Common myeloid progenitor, CD34-positive (primary cell): Measurements from ENCODE around the gene LPAR6.
A peak's percentile ranks its signal among the peaks of the same experiment; 100 is the strongest.
"Not testable (repeated sequence)": the region's sequence is repeated elsewhere in the genome, so short reads cannot be mapped to it uniquely, and the experiment has no call there.

Experiments
- CTCF ChIA-PET: fragments of 350-600 bp; sonication (Branson Sonifier 250); formaldehyde crosslinking; loops from one replicate; lab custom pipeline; 2021; ENCODE audit warnings: antibody characterized with exemption; lab: Charles Lee
- POLR2A ChIA-PET: fragments of 350-600 bp; sonication (Branson Sonifier 250); formaldehyde crosslinking; loops from one replicate; lab custom pipeline; 2021; ENCODE audit warnings: antibody characterized with exemption; lab: Charles Lee
- DNase-seq, 3 donors: peaks; one replicate each; pipeline versions ENCODE4 v3.0.0 to v3.0.0-alpha.2; 2013
- H3K27ac ChIP-seq, 2 experiments: 1 replicate in 1 of 2; 2 replicates in 1 of 2; pipeline ENCODE4 v1.7.0; 2013; ENCODE audit warnings: inconsistent platforms in 2 of 2, low read length in 2 of 2, mild to moderate bottlenecking in 2 of 2, low read depth in 1 of 2, moderate library complexity in 1 of 2; ENCODE audit not compliant: severe bottlenecking in 2 of 2, insufficient read depth in 1 of 2, poor library complexity in 1 of 2
- H3K27me3 ChIP-seq, 5 experiments: replicated peaks in 2 of 5; 1 replicate in 3 of 5; 2 replicates in 2 of 5; pipeline versions ENCODE4 v1.6.1 to v1.7.0; 2013; ENCODE audit warnings: low read length in 4 of 5, mild to moderate bottlenecking in 2 of 5, moderate library complexity in 2 of 5, inconsistent platforms in 1 of 5; ENCODE audit not compliant: insufficient read depth in 5 of 5, control insufficient read depth in 4 of 5
- H3K36me3 ChIP-seq, 4 experiments: 1 replicate in 2 of 4; 2 replicates in 2 of 4; pipeline versions ENCODE4 v1.6.1 to v1.7.0; 2013; ENCODE audit warnings: low read length in 3 of 4, control low read depth in 1 of 4, mild to moderate bottlenecking in 1 of 4; ENCODE audit not compliant: control insufficient read depth in 4 of 4, insufficient read depth in 4 of 4
- H3K4me1 ChIP-seq, 4 experiments: 1 replicate in 3 of 4; 2 replicates in 1 of 4; pipeline versions ENCODE4 v1.6.1 to v1.7.1; 2013; ENCODE audit warnings: low read length in 3 of 4, mild to moderate bottlenecking in 3 of 4, control low read depth in 1 of 4, inconsistent platforms in 1 of 4, moderate library complexity in 1 of 4; ENCODE audit not compliant: control insufficient read depth in 4 of 4, insufficient read depth in 4 of 4; ENCODE audit errors: control extremely low read depth in 1 of 4
- H3K4me3 ChIP-seq, 7 experiments: 1 replicate in 4 of 7; 2 replicates in 3 of 7; pipeline versions ENCODE4 v1.5.1 to v1.7.0; 2013; ENCODE audit warnings: mild to moderate bottlenecking in 7 of 7, low read length in 6 of 7, moderate library complexity in 6 of 7, inconsistent platforms in 2 of 7, low read depth in 2 of 7, control low read depth in 1 of 7; ENCODE audit not compliant: insufficient read depth in 4 of 7, control insufficient read depth in 1 of 7; ENCODE audit errors: extremely low read depth in 1 of 7
- H3K9me3 ChIP-seq, 5 experiments: 1 replicate in 4 of 5; 2 replicates in 1 of 5; pipeline versions ENCODE4 v1.6.1 to v1.7.1; 2013; ENCODE audit warnings: low read length in 4 of 5, mild to moderate bottlenecking in 2 of 5, inconsistent platforms in 1 of 5, low read depth in 1 of 5, moderate library complexity in 1 of 5; ENCODE audit not compliant: control insufficient read depth in 4 of 5, insufficient read depth in 2 of 5; ENCODE audit errors: control extremely low read depth in 1 of 5
- WGBS: methylation state at CpG from one replicate; pipeline ENCODE4 v1.1.5; 2013; ENCODE audit not compliant: insufficient coverage; 5-methylcytosine and 5-hydroxymethylcytosine counted together

LPAR6 gene

GRCh38 chr13:48431987-48432615, 19.2 kb upstream of the LPAR6 start:
- H3K9me3 ChIP-seq: no peaks in the 10 kb centered on the region
- 26% methylated on average over 2 of the region's 2 CpGs for WGBS
- no peaks in the 10 kb centered on the region for H3K27me3 ChIP-seq
- H3K4me1 ChIP-seq: peaks cover 10 to 31% (median 18%) of the 10 kb centered on the region in 4 experiments
- peak overlapping the region; percentile 64 to 84 for H3K27ac ChIP-seq
- H3K4me3 ChIP-seq: peak overlapping the region in 1 of 7 experiments; percentile 43
- CTCF ChIA-PET: no interaction called here
- H3K36me3 ChIP-seq: peaks cover 0 to 5% (median 0%) of the 10 kb centered on the region in 4 experiments
- peak in 1 of 3 donors; percentile 28 for DNase-seq
- POLR2A ChIA-PET: interaction anchor here (0.6 to 1.1 kb wide), 2 partner anchors 73 to 978 kb away, joined by 3 to 5 read pairs; no protein-coding TSS in a partner anchor

DNA sequence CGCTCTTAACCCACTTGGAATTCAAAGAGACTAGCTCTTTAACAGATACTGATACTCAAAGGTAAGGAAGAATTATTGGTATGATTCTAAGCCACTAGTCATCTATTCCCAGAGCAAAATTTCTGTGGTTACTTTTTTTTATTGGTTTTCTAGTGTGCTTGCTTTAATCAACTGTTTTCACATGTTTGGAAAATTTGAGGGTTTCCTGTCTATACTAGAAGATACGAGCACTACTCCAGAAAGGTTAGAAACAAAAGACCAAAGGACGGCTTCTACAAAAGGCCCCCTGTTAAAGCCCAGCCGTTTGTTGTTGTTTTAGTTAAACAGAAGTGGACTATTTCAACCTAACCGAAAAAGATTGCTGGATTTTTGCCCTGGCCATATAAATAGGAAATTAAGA, 18.5 kb upstream of the LPAR6 start:
- WGBS: no CpG with 5 or more reads among the region's 5 CpGs
- peaks cover 0 to 2% (median 0%) of the 10 kb centered on the region in 5 experiments for H3K9me3 ChIP-seq
- POLR2A ChIA-PET: interaction anchor here (0.6 to 1.1 kb wide), 2 partner anchors 23 to 74 kb away, joined by 3 to 5 read pairs; no protein-coding TSS in a partner anchor
- peak; percentile 32 to 85 (median 74) for DNase-seq
- H3K27ac ChIP-seq: peak overlapping the region; percentile 64 to 84
- H3K36me3 ChIP-seq: peaks cover 0 to 5% (median 1%) of the 10 kb centered on the region in 4 experiments
- CTCF ChIA-PET: no interaction called here
- H3K4me1 ChIP-seq: peaks cover 10 to 24% (median 15%) of the 10 kb centered on the region in 4 experiments
- H3K27me3 ChIP-seq: no peaks in the 10 kb centered on the region
- peak overlapping the region in 1 of 7 experiments; percentile 43 for H3K4me3 ChIP-seq

DNA sequence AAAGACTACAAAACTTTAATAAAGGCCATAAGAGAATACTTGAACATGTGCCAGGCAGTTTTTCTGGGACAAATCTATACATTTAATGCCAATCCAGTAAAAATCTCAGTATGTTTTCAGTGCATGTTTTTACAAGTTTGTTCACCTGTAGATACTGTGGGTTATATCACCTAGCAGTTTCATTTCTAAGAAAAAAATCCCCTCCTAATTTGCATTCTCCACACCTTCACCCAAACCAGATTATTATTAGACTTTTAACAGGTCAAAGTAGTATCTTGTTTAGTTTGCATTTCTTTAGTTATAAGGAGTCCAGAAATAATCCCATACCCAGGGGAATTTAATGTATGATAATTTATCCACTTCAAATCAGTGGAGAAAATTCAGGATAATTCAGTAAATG, 17.0 kb upstream of the LPAR6 start:
- H3K36me3 ChIP-seq: peaks cover 0 to 5% (median 1%) of the 10 kb centered on the region in 4 experiments
- DNase-seq: no peak
- POLR2A ChIA-PET: no interaction called here
- CTCF ChIA-PET: no interaction called here
- H3K4me3 ChIP-seq: no peak overlapping the region
- no peaks in the 10 kb centered on the region for H3K27me3 ChIP-seq
- no peak overlapping the region for H3K27ac ChIP-seq
- peaks cover 0 to 2% (median 0%) of the 10 kb centered on the region in 5 experiments for H3K9me3 ChIP-seq
- H3K4me1 ChIP-seq: peaks cover 10 to 27% (median 15%) of the 10 kb centered on the region in 4 experiments

GRCh38 chr13:48429036-48429435, 16.1 kb upstream of the LPAR6 start:
- ChIA-PET CTCF (interaction anchor here (1.0 kb wide), 1 partner anchor 16 kb away, joined by 3 read pairs; no protein-coding TSS in a partner anchor), POLR2A (no interaction called here)
- WGBS: 100% methylated on average over 3 of the region's 3 CpGs
- Histone ChIP-seq H3K27ac (no peak overlapping the region), H3K27me3 (no peaks in the 10 kb centered on the region), H3K9me3 (peaks cover 0 to 2% (median 0%) of the 10 kb centered on the region in 5 experiments), H3K4me1 (peaks cover 10 to 23% (median 15%) of the 10 kb centered on the region in 4 experiments), H3K4me3 (no peak overlapping the region), H3K36me3 (peaks cover 0 to 3% (median 0%) of the 10 kb centered on the region in 4 experiments)
- no peak for DNase-seq

DNA sequence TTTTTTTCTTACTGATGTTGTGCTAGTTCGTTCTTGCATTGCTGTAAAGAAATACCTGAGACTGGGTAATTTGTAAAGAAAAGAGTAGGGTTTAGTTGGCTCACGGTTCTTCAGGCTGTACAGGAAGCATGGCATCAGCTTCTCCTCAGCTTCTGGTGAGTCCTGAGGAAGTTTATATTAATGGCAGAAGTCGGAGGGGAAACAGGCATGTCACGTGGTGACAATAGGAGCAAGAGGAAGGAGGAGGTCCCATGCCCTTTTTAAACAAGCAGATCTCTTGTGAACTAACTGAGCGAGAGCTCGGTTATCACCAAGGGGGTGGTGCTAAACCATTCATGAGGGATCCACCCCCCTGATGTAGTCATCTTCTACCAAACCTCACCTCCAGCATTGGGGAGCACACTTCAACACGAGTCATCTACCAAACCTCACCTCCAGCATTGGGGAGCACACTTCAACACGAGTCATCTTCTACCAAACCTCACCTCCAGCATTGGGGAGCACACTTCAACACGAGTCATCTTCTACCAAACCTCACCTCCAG, 13.9 kb upstream of the LPAR6 start:
- H3K4me1 ChIP-seq: peaks cover 4 to 13% (median 6%) of the 10 kb centered on the region in 4 experiments
- H3K27me3 ChIP-seq, CTCF ChIA-PET, H3K27ac ChIP-seq, H3K4me3 ChIP-seq, H3K36me3 ChIP-seq, DNase-seq, H3K9me3 ChIP-seq, POLR2A ChIA-PET: not testable (repeated sequence)
- WGBS: 55% methylated on average over 6 of the region's 9 CpGs

GRCh38 chr13:48426052-48426451, 13.1 kb upstream of the LPAR6 start:
- CTCF ChIA-PET: interaction anchor here (0.6 to 1.5 kb wide), 2 partner anchors 19 to 393 kb away, joined by 4 to 5 read pairs; no protein-coding TSS in a partner anchor
- Histone ChIP-seq H3K36me3 (peaks cover 0 to 3% (median 0%) of the 10 kb centered on the region in 4 experiments), H3K27me3 (no peaks in the 10 kb centered on the region), H3K9me3 (peaks cover 0 to 2% (median 0%) of the 10 kb centered on the region in 5 experiments), H3K4me3 (no peak overlapping the region), H3K27ac (no peak overlapping the region), H3K4me1 (peaks cover 0 to 6% (median 3%) of the 10 kb centered on the region in 4 experiments)
- POLR2A ChIA-PET: interaction anchor here (0.7 kb wide), 1 partner anchor 300 kb away, joined by 6 read pairs; no protein-coding TSS in a partner anchor
- DNase-seq: peak in 1 of 3 donors; percentile 26

DNA sequence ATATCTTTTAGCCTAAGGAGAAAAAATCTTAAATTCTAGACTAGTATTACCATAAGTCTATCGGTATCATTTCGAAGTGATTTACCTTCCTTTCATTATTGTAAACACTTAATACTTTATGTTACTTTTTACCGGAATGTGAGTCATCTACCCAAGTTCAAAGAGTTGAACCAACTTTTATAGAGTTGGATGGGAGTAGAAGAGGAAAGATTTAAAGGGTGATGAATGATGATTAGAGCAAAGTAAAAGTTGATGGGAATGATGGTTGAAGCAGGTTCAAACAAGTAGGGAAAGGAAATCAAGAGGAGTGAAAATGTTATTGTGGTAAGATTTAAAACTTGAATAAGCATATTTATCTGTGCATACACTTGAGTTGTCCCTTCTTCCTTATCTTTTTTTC, 11.3 kb upstream of the LPAR6 start:
- CTCF ChIA-PET: interaction anchor here (0.6 kb wide), 1 partner anchor 247 kb away, joined by 4 read pairs; no protein-coding TSS in a partner anchor

More for the DNA sequence above, 11.3 kb upstream of the LPAR6 start:
- H3K9me3 ChIP-seq: peaks cover 0 to 11% (median 0%) of the 10 kb centered on the region in 5 experiments
- POLR2A ChIA-PET: no interaction called here
- DNase-seq: no peak
- no peaks in the 10 kb centered on the region for H3K27me3 ChIP-seq
- no peak overlapping the region for H3K4me3 ChIP-seq
- H3K27ac ChIP-seq: no peak overlapping the region
- peaks cover 0 to 3% (median 0%) of the 10 kb centered on the region in 4 experiments for H3K36me3 ChIP-seq
- WGBS: no CpG with 5 or more reads among the region's 3 CpGs
- H3K4me1 ChIP-seq: peaks cover 0 to 5% (median 2%) of the 10 kb centered on the region in 4 experiments
